ENCODE measurements around the gene C22orf39.

Gene C22orf39

DNA sequence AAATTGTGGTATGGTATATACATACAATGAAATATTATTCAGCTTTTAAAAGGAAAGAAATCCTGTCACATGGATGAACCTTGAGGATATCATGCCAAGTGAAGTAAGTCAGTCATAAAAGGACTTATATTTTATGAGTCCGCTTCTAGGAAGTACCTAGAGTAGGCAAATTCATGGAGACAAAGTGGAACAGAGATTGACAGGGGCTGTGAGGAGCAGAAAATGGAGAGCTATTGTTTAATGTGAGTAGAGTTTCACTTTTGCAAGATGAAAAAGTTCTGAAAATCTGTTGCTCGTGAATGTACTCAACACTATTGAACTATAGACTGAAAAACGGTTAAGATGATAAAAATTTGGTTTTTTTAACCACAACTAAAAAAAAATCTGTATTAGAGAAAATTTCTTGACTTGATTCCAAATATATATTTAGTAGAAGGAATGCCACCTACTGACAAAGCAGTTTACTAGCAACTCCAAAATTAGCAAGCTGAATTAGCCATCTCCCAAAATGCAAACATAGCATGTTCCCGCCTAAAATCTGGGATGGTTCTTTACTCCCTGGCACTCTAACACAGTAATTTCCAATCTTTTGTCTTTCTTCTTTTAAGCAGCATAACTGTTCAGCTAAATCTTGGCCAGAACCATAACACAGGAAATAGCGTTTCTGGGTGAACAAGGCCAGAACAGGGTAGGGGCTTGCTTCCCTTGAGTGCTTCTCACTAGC, 30.0 kb upstream of the C22orf39 start:
- DNase-seq (ENCODE audit: low read depth in 3 of 3, low spot score in 1 of 3), result no peak

DNA sequence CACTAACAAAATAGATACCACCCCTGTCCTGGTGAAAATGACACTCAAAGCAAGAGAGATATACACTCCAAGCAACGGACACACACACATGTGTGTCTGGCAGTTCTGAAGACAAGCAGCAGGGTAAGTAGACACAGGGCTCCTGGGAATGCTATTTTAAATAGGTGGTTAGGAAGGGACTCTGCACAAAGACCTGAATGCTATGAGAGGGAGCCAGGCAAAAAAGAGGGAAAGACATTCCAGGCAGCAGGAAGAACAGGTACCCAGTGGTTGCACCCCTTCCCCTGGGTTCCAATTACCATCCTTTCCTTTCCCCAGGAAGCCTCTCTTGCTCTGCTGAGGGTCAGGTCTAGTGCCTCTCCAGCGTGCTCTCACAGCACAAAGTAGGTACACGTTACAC, 28.5 kb upstream of the C22orf39 start:
- DNase-seq (ENCODE audit: low read depth in 3 of 3, low spot score in 1 of 3), result no peak

- DNase-seq (ENCODE audit: low read depth in 3 of 3, low spot score in 1 of 3), result no peak
Observed at GRCh38 chr22:19473578-19473977, 26.1 kb upstream of the C22orf39 start.

- no peak for DNase-seq (ENCODE audit: low read depth in 3 of 3, low spot score in 1 of 3)
Observed at GRCh38 chr22:19472233-19472632, 24.7 kb upstream of the C22orf39 start.

- no peak for DNase-seq (ENCODE audit: low read depth in 3 of 3, low spot score in 1 of 3)
Observed at GRCh38 chr22:19471572-19471971, 24.1 kb upstream of the C22orf39 start.

DNA sequence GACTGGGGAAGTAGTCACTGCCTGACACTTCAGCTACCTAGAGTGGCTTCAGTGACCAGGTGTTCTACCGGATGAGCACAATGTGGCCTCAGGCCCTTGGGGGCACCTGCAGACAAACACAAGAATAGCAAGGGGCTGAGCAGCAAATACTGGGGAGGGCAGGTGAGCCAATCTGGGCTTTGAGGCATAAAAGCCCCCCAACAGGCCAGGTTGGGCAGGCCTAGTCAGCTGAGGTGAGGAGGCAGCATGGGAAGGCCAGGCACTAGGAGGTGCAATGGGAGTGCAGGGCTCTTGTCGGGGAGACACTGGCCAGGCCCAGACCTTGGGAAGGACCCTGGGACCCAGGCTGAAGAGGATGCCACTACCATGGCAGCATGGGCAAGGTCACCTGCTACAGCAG, 22.5 kb upstream of the C22orf39 start:
- no peak for DNase-seq (ENCODE audit: low read depth in 3 of 3, low spot score in 1 of 3)

DNA sequence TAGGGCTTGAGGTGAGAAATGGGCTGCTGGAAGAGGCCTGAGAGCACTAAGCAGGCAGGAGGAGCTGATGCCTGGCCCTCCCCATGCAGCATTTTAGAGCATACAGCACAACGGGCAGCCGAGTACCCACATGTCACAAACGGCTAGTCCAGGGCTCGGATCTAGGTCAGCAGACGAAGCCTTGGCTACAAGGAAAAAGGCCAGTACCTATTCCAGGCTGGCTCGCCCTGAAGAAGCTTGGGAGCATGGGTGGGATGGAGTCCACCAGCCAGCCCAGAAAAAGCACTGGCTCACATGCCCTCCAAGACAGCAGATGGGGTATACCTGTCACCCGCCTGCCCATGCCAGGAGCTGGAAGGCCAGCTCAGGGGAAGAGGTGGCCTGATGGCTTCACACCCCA, 21.9 kb upstream of the C22orf39 start:
- no peak for DNase-seq (ENCODE audit: low read depth in 3 of 3, low spot score in 1 of 3)

GRCh38 chr22:19467912-19468311, 20.4 kb upstream of the C22orf39 start:
- no peak for DNase-seq (ENCODE audit: low read depth in 3 of 3, low spot score in 1 of 3)

- no peak for DNase-seq (ENCODE audit: low read depth in 3 of 3, low spot score in 1 of 3)
Observed at GRCh38 chr22:19466848-19467752, 19.6 kb upstream of the C22orf39 start.

GRCh38 chr22:19466126-19466716, 18.7 kb upstream of the C22orf39 start:
- no peak for DNase-seq (ENCODE audit: low read depth in 3 of 3, low spot score in 1 of 3)

GRCh38 chr22:19464975-19465374, 17.5 kb upstream of the C22orf39 start:
- DNase-seq (ENCODE audit: low read depth in 3 of 3, low spot score in 1 of 3), result no peak

- no peak for DNase-seq (ENCODE audit: low read depth in 3 of 3, low spot score in 1 of 3)
Observed at GRCh38 chr22:19464546-19464945, 17.0 kb upstream of the C22orf39 start.

GRCh38 chr22:19463491-19464469, 16.3 kb upstream of the C22orf39 start:
- no peak for DNase-seq (ENCODE audit: low read depth in 3 of 3, low spot score in 1 of 3)

DNA sequence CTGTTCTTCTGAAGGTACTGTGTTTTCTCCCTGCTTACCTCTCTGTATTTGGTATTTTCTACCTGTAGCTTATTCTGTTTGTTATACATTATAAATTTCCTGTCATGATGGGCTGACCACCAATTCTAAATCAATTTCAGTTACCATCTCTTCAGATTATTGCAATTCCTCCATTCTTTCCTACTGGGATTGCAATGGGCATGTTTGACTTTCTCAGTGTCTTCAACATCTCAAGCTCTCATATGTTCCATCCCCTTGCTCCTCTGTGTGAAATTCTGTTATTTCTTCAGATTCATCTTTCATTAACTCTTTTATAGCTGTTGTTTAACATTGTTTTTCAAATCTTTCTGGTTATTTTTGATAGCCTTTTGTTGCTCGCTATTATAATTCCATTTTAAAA, 15.5 kb upstream of the C22orf39 start:
- DNase-seq (ENCODE audit: low read depth in 3 of 3, low spot score in 1 of 3), result no peak

- DNase-seq (ENCODE audit: low read depth in 3 of 3, low spot score in 1 of 3), result no peak
Observed at GRCh38 chr22:19461506-19461905, 14.0 kb upstream of the C22orf39 start.

DNA sequence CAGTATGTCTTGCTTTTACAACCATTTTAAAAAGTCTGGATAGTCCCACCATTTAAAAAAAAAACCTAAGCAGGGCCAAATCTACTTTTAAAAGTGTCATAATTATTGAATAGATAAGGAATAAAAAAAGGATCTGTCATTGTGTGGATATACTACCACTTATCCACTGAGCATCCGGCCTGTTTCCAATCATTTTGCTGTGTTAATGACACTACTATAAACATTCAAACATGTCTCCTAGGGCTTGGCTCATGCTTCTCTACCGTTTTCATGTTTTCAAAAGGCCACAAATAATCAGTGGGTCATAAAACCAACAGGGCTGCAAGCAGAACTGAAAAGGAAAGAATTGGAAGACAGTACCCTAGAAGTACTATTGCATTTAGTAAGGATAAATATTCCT, 12.5 kb upstream of the C22orf39 start:
- no peak for DNase-seq (ENCODE audit: low read depth in 3 of 3, low spot score in 1 of 3)

DNA sequence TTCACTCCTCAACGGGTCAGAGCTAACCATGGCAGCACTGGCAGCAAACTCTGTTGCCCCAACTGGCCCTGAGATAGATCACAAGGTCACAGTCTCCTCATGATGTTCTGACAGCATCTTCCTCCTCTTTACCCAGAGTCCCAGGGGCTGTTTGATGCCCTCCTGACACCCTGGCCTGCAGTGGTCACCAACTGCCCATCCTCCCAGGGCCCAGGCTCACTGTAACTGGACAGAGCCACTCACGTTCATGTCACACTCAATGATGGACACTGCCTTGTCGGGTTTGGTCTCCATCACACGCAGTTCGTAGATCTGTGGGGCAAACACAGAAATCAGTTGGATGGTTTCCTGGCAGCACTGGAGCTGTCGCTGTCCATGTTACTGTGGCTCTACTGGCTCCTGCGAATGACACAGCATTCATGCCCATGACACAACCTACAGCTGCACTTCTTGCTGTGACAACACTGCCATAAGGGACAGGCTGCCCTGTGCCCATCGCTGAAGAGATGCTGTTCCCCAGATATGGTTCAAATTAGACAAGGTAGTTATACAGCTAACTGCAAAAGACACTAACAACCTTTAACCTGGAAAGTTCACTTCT, 10.4 kb upstream of the C22orf39 start:
- no peak for DNase-seq (ENCODE audit: low read depth in 3 of 3, low spot score in 1 of 3)

- DNase-seq (ENCODE audit: low read depth in 3 of 3, low spot score in 1 of 3), result no peak
Observed at GRCh38 chr22:19456541-19456940, 9.0 kb upstream of the C22orf39 start.

GRCh38 chr22:19455585-19456370, 8.3 kb upstream of the C22orf39 start:
- DNase-seq (ENCODE audit: low read depth in 3 of 3, low spot score in 1 of 3), result no peak

DNA sequence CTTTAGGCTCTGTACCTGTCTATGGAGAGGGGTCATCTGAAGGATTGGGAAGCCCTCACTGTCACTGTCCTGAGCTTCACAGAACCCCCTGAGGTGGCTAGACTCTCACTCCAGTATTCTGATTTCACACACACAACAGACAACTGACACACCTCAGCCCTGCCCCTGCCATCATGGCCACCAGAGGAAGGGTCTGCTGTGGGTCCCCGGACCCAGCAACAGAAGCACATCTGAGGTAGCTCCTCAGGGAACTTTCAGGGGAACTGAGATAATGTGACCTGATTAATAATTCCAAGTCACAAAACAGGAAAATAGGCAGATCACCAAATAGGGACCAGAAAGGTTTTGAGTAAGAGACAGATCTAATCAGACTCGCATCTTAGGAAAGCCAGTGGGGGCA, 7.5 kb upstream of the C22orf39 start:
- DNase-seq (ENCODE audit: low read depth in 3 of 3, low spot score in 1 of 3), result no peak

All from stimulated activated CD4-positive, alpha-beta T cell treated with anti-CD3 and anti-CD28 coated beads, TNF-alpha, amount 100 ng/mL, for 1 hour (primary cell).